Measurements from ENCODE around the gene IFNL3.

GRCh38 chr19:39257227-39257626, 12.4 kb upstream of the IFNL3 start:
- no peak for TF ChIP-seq CTCF (IDR thresholded peaks at IDR 0.05)
- no peak for TF ChIP-seq POLR2A (IDR thresholded peaks at IDR 0.05; ENCODE audit: low read depth)
- TF ChIP-seq POLR2AphosphoS5 (IDR thresholded peaks at IDR 0.05) = no peak
- no peak for TF ChIP-seq EP300 (IDR thresholded peaks at IDR 0.05)

All from esophagus muscularis mucosa (tissue), 4 donors.